Midbrain (tissue), 1 donor: ENCODE results near the gene AOPEP.
A peak's percentile ranks its signal among the peaks of the same experiment; 100 is the strongest.

ENCODE experiments used
- DNase-seq: peaks from one replicate; lab custom pipeline; 2025; lab: John Stamatoyannopoulos, UW

AOPEP gene

DNA sequence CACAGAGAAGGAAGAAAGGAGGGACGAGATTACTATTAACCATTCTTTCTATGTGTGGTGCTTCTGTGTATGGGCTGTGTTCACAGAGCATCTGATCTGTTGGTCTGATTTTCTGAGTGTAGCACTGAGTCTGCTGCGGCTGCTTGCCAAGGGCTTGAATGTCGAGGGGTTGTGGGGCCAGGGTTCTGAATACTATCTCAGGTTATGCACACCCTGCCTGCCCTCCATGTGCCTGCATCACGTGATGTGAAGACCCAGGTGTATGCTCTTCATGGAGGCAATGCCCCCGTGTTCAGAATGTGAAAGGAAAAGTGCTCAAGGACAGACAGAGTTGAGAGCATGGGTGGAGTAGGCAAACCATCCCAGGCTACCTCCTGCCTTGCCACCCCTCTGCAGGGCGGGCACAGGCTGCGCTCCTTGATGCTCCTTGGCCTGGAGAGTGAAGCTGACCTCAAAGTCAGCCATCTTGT, 336.1 kb downstream of the AOPEP start:
- DNase-seq = no peak

DNA sequence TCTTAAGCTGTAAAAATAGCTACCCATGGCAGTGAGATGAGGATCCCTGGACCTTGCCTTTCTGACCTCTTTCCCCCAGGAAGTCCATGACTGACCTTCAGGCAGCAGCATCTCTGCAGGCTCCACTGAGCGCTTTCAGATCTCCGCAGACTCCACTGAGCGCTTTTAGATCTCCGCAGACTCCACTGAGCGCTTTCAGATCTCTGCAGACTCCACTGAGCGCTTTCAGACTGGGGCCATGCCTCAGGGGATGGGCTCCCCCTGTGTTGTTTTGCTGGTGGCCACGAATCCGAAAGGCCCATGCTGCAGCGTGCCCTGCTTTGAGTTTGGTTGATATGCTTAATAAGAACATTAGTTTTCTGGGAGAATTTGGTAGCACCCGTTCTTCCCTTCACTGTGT, 336.8 kb downstream of the AOPEP start:
- DNase-seq = no peak

DNA sequence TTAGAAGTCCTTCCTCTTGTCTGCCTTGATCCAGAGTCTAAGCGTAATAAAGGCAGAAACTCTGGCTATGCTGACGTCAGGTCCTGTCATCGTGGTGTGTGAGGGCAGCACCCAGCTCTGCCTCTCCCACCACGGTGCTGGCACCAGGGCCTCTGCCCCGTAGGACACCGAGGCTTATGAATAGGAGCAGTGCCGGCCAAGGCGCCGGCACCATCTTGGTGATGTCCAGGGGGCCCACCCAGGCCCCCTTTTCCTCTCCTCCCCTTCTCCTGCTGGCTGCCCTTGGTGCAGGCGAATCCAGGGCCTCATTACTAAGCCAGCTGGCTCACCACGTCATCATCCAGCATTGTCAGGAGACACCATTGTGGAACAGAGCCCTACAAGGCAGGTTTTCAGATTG, 338.7 kb downstream of the AOPEP start:
- DNase-seq = no peak

DNA sequence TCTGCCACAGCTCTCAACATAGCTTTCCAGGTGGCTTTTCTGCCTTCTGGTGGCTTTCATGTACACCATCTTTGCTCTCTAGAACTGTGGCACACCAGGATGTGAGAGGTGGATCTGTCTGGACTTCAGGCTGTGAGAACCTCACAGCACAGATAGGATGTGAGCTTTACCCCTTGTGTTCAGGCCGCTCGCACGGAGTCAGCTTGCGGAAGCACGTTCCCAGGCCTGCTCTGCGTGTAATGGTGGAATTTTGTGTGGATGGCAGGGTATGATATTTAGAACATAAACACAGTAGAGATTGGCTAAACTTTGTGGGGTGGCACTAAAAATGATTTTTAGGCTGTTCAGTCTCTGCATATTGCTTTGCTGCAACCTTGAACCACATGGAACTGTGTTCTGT, 340.6 kb downstream of the AOPEP start:
- DNase-seq = no peak

DNA sequence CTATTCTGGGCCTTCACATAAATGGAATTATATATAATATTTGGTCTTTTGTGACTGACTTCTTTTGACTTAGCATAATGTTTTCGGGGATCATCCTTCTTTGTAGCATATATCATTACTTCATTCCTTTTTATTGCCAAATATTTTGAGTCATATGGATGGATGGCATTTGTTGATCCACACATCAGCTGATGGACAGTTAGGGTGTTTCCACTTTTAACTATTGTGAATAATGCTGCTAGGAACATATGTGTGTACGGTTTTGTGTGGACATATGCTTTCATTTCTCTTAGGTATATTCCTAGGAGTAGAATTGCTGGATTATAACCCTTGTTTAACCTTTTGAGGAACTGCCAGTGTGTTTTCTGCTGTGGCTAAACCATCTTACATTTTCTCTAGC, 341.4 kb downstream of the AOPEP start:
- DNase-seq = no peak

DNA sequence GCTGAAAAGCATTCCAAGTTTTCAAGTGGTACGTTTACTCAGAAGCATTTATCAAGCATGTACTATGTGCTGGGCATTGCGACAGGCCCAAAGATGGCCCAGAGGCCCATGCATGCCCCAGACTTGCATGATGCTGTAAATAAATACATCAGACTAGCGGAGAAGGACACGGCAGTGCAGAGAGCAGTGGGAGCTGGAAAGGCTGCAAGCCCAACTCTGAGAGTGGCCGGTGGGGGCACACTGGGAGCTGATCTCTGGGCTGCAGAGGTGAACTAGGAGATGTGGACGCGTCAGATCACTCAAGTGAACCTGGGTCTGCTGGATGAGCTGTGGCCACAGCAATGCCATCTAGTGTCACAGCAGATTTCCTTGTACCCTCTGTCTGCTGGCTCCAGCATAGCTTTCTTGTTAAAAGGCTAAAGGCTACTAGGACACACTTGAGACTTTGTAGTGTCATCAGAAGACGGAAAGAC, 344.1 kb downstream of the AOPEP start:
- DNase-seq = no peak

DNA sequence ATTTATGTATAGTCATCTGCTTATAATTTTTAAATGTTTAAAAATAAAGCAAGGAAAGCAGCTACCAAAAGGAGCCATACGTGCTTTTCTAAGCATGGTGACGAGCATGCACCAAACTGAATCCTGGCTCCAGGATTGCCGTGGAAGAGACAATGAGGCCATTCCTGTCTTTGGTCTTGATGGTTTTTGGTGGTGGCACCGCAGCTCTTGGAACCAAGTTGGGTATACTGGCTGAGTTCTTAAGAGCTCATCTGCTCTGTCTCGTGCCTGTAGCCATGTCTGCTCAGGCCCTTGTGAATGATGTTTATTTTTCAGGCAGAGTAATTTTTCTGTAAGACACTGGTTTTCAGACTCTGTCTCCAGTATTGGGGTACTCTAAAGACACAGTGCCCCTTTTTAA, 345.0 kb downstream of the AOPEP start:
- no peak for DNase-seq

DNA sequence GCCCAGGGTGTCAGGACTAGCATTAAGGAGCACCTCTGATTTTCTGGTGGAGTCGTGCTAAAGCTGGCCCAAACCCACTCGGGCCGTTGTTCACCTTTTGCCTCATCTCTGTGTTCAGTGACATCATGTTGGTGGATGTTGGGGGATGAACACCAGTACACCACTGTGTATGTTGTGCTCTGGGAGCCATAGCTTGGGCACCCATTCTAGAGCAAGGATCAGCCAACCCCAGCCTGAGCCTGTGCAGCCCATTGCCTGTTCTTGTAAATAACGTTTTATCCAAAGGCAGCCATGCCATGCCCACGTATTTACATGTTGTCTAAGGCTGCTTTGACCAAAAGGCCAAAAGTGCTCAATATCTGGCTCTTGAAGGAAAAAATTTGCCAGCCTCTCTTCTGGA, 345.4 kb downstream of the AOPEP start:
- DNase-seq = no peak

DNA sequence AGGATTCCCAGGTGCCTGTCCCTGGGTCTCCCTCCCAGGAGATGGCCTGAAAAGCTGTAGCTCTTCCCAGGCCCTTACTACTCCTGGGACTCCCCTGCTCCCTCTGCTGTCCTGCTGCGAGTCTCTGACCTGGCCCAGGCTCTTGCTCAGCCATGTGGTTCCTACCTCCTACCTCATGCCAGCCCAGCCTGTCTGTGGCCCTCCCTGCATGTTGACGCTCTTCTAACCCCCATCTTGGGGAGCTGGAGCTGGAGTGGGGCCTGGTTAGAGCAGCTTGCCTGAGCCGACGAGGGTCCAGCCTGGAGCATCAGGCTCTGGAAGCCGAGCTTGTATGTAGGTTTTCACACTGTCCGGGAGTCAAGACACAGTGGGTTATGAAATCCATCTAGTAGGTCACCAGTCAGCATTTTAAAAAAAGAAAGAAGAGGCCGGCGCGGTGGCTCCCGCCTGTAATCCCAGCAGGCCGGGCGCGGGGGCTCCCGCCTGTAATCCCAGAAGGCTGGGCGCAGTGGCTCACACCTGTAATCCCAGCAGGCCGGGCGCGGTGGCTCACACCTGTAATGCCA, 346.6 kb downstream of the AOPEP start:
- no peak for DNase-seq

DNA sequence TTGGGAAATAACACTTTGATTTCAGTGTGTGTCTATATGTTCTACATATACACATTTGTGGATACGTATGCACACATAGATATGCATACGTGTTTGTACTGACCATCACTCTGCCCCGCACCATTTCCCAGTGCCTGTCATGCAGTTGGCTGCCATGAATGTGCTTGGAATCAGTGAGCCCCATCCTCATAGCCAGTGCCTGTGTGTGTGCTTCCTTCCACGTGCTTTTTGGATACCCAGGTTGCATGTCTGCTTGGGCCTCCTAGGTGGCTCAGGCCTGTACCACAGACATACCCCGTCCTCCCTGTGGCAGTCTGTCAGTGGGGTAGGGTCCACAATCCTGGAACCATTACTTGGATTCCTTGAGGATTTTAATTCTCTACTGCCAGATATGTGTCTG, 347.4 kb downstream of the AOPEP start:
- DNase-seq = no peak

DNA sequence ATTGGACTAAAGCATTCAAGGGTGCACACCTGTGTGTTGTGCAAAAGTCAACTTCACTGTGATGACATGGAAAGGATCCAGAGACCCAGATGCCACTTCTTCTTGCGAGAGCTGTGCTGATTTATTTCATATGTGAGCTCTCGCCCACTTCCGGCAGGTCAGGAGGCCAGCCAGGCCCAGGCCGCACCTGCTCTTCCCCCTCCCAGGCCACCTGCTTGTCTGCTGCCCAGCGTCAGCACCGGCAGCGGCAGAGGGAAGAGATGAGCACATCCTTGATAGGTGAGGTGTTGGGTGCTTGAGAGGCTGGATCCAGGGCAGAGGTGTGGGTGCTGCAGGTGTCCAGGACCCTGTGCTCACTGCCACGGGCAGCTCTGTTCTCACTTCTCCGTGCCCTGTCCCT, 348.1 kb downstream of the AOPEP start:
- DNase-seq = no peak

DNA sequence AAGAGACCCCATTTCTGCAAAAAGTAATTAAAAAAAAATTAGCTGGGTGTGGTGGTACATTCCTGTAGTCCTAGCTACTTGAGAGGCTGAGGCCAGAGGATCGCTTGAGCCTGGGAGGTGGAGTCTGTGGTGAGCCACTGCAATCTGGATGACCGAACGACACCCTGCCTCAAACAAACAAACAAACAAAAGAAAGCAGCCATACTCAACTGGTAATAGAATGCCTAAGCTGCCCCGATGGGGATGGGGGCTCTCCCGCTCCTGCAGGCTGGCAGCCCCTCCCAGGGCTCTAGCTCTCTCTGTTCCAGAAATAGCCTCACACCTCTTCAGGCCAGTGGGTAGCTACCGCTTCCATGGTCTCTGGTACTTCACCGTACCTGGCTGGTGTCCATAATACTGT, 349.2 kb downstream of the AOPEP start:
- no peak for DNase-seq

DNA sequence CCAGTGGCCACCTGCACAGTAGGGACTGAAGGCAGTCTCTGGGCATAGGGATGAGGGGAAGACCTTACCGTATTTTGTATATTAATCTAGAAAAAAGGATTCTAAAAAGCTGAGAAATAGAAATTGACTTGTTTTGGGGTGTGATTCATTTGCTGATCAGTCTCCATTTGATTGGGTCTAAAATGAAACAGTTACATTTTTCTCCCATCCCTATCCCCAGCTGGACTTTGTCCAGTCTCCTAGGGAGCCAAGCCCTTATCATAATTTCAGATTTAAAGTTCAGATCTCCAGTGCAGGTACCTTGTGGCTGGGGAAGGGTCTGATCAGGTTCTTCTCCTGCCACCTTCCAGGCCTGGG, 350.2 kb downstream of the AOPEP start:
- no peak for DNase-seq

DNA sequence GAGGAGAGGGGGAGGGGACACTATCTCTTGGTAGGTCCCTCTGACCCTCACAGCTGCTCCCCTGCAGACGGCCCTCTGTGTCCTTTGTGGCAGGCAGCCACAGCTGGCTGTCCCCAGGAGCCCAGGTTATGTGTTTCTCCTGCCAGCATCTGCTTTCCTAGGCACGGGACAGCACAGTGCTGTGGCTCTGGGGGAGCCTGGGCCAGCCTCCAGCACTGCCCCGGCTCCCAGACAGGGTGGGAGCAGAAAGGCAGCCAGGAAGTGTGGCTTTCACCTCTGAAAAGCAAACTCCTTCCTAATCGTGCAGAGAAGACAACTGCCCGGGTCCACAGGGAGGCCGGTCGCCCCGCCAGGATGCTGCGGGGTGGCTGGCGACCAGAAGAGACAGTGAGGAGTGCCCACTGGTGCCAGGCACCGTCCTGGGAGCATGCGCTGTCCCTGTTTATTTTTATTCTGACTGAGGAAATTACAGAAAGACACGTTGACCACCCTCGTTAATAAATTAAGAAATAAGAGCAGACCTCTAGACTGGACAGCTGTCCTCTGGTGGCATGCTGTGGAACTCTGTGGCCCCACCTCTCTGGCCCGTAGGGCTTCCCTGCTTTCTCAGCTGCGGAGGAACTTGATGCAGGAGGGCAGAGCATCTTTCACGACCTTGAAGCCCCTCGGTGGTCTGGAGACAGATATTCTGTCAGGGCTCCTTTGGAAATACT, 350.7 kb downstream of the AOPEP start:
- peak; percentile 75 for DNase-seq

DNA sequence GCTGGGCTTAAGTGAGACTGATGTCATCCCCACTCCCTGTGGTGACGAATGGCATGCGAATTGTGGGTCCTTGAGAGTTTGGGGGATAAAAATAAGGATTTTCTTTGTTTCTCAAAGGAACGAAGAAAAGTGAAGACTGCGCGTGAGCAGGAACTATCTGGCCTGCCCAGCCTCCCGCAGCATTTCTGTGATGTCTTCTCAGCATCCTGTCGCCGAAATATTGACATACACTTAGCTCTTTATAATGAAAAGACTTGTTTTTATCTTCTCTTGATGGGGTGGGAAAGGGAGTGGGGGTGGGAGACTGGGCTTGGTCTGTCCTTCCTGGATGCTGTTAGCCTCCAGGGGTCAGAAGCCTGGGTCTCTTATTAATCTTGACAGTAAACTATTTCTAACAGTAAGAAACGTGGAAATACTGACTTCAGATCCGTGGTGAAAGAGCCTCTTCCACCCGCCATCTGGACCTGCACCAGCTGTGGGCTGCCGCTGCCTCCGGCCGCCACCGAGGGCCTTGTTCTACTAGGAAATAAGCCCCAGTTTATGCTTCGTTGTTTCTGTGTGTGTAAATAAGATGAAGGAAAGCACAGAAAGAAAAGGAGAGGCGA, 351.4 kb downstream of the AOPEP start:
- DNase-seq = no peak

DNA sequence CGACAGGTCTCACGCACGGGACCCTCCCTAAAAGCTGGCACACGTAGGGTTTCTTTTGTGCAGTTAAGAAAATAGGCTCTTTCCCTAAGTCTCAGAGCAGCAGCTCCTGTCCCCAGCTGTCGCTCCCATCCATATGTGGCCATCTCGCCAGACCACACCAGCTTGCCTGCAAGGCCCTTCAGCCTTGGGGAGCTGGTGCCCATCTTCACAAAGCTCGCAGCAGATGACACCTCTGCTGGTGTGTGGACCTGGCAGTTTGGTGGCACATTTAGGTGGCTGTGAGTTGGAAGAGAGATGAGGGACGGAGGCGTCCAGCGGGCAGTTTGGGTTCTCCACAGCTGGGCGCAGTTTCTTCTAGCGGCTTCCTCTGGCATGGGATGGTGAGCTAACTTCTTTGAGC, 352.0 kb downstream of the AOPEP start:
- DNase-seq = no peak

DNA sequence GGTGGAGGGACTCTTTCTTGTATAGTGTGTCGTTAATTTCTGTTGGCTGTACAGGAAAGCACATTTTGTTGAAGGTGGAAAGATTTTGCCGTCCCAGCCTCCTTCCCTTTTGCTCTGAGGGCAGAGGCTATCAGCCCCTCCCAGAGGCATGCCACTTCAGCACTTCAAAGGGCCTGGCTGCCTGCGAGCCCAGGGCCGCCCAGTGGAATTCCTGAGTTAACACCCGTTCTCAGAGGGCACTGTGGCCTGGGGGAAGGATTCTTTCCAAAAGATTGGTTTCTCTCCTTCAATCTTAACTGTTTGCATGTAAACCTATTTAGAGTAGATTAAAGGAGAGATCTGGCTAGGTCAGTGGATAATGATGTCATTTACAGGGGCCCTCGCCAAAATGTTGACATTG, 352.4 kb downstream of the AOPEP start:
- no peak for DNase-seq

DNA sequence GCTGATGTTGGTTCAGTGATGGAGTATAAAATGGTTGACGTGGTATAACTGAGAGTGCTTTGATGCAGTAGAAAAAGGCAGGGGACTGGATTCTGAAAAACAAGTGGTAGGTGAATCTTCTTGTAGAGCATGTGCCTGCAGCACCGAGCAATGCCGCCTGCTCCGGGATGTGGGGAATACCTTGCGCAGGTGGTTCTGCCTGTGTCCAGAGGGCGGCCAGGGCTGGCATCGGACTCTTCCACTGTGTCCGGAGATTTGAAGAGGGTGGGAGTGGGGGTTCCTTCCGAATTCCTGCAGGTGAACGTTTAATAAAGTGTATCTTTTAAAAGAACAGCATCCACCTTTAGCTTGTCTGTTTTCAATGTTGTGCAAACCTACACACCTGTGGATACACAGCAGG, 353.0 kb downstream of the AOPEP start:
- no peak for DNase-seq

DNA sequence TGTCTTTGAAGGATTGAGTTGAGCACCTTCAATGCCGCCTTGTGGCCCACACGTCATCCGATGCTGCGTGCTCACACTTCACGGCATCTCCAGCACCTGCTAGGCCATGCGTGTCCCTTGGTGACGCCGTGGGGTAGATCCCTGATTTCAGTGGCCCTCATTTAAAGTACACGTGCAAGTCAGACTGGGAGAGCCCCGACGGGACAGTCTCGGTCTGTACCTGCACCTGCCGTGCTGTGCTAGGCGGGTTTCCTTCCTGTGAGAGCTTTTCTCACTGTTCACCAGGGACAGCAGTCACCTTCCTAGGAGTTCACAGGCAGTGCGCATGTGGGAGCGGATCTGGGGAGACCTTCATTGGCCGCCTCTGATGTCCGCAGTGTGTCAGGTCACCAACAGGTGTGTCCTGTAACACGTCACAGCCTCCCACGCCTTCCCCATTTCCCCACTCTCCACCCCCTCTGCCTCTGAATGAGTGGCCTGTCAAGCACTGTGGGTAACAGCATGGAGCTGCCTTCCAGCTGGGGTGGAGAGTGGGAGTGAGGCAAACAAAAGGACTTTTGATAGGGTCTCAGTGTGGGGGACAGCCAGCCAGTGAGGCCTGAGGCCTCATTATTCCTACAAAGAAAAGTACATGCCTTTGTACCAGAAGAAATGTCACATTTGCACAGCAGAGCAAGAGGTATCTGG, 354.6 kb downstream of the AOPEP start:
- DNase-seq = peak; percentile 85

DNA sequence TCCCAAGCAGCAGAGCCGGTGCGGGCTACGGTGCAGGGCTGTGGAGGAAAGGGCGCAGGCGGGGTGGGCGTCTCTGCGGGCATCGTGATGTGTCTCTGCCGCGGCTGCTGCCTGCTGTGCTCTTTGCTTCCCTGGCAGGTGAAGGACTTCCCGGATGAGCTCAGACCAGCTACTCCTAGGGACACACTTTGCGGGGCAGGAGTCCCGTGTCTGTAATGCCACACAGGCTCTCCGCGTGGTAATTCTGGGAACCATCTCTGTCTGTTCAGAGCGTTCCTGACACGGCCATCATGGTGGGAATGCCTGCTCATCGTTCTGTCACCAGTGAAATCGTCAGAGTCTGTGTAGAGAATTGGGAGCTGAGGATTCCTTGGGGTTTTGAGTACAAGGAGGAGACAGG, 355.5 kb downstream of the AOPEP start:
- DNase-seq = no peak

DNA sequence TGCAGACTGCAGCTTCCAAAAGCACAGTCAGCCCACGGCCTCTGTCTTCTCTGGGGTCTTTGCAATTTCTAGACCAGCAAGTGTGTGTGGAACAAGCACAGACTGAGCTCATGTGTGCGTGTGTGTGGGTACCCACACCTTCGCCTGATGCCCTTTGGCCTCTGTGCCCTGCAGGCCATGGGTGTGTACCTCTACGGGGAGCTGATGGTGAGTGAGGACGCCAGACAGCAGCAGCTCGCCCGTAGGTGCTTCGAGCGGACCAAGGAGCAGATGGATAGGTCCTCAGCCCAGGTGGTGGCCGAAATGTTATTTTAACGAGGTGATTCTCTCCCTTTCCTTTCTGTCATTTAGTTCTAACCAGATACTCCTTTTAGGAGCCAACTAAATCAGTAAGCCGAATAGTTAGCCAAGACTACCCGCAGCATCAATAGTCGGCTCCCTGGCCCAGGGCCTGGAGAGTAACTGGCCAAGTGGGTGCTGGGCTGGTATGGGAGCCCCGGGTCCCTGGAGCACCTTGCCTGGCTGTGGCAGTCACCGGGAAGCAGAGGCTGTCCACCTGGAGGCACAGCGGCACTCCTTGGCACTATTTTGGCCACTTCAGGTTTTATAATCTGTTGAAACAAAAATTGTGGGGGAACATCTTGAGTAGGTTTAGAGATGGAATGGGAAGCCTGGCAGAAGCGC, 356.0 kb downstream of the AOPEP start:
- DNase-seq = no peak

DNA sequence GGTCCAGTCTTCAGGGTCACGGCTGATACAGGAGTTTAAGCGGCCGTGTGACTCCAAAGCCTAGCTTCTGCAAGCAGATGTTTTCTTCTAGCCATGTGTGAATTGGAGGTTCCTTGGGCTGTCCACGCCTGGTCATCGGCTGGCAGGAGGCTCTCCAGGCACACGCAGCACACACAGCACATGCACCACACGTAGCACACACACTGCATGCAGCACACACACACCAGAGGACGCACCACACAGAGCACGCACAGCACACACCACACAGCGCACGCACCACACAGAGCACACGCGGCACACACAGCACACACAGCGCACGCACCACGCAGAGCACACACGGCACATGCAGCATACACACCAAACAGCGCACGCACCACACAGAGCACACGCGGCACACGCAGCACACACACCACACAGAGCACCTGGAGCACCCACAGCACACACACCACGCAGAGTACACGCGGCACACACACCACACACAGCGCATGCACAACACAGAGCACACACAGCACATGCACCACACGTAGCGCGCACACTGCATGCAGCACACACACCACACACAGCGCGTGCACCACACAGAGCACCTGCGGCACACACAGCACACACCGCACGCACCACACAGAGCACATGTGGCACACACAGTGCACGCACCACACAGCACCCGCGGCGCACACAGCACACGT, 356.7 kb downstream of the AOPEP start:
- no peak for DNase-seq
